22Rv1 (cell line): Measurements from ENCODE around the gene CD2AP.

Experiments used
- ZFX ChIP-seq: fragments of 450-650 bp; IDR thresholded peaks from 2 replicates; pipeline ENCODE4 v1.6.1; 2017; ENCODE audit warnings: antibody characterized with exemption, borderline replicate concordance
- TF ChIP-seq, protein P1 (sequence below): fragments of 450-650 bp; IDR thresholded peaks from 2 replicates; pipeline ENCODE4 v1.5.1; 2017; ENCODE audit warnings: mild to moderate bottlenecking

GRCh38 chr6:47534063-47534462 lies 56.5 kb downstream of the CD2AP start:
- TF ChIP-seq, protein P1, sequence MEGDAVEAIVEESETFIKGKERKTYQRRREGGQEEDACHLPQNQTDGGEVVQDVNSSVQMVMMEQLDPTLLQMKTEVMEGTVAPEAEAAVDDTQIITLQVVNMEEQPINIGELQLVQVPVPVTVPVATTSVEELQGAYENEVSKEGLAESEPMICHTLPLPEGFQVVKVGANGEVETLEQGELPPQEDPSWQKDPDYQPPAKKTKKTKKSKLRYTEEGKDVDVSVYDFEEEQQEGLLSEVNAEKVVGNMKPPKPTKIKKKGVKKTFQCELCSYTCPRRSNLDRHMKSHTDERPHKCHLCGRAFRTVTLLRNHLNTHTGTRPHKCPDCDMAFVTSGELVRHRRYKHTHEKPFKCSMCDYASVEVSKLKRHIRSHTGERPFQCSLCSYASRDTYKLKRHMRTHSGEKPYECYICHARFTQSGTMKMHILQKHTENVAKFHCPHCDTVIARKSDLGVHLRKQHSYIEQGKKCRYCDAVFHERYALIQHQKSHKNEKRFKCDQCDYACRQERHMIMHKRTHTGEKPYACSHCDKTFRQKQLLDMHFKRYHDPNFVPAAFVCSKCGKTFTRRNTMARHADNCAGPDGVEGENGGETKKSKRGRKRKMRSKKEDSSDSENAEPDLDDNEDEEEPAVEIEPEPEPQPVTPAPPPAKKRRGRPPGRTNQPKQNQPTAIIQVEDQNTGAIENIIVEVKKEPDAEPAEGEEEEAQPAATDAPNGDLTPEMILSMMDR, result no peak
- no peak for TF ChIP-seq ZFX
